ENCODE measurements around the gene HECA. TPM values are rescaled to one million over a fixed set of nuclear protein-coding genes. Genes with fewer than 3 reads are reported as not detected.
"Not testable (repeated sequence)": the region's sequence is repeated elsewhere in the genome, so short reads cannot be mapped to it uniquely, and the experiment has no call there.

The HECA gene
- total RNA-seq, 2 experiments from 2014 or later: 61.1 to 61.2 TPM

DNA sequence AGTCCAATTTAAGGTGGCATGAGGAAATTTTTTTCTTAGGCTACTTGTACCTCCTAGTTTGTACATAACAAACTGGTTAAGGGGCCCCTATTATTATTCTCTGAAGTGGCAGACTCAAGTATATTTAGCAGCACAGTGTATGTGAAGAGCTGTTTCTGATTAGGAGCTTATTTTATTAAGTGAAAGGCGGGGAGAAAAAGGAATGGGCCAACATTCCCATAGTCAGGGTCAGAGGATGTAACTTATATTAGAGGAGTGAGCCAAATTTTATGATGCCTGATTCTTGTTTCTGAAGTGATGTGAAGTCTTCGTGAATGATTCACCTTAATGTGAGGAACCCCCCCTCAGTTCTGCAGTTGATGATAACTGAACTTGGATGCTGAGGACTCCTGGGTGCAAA, 2.8 kb downstream of the HECA start:
- H3K36me3 Mint-ChIP-seq (ENCODE audit: low read depth): peaks cover 43% of the 10 kb centered on the region
- no peaks in the 10 kb centered on the region for H3K9me3 Mint-ChIP-seq
- CTCF ChIA-PET: interaction anchor here (0.7 to 3.4 kb wide), 12 partner anchors 9 to 129 kb away, joined by 3 to 15 read pairs (median 4); no protein-coding TSS in a partner anchor
- peak overlapping the region; percentile 99 for H3K27ac Mint-ChIP-seq
- H3K4me3 Mint-ChIP-seq: peak overlapping the region; percentile 95
- H3K27me3 Mint-ChIP-seq (ENCODE audit: low read depth): no peaks in the 10 kb centered on the region
- no peak for DNase-seq
- intact Hi-C loops (cut with micrococcal nuclease): loop anchor here (1.0 to 10.0 kb wide), 6 partner anchors 15 to 1270 kb away; partner anchors contain the start of genes TNFAIP3 and TXLNB
- peaks cover 49% of the 10 kb centered on the region for H3K4me1 Mint-ChIP-seq (ENCODE audit: low read depth)

DNA sequence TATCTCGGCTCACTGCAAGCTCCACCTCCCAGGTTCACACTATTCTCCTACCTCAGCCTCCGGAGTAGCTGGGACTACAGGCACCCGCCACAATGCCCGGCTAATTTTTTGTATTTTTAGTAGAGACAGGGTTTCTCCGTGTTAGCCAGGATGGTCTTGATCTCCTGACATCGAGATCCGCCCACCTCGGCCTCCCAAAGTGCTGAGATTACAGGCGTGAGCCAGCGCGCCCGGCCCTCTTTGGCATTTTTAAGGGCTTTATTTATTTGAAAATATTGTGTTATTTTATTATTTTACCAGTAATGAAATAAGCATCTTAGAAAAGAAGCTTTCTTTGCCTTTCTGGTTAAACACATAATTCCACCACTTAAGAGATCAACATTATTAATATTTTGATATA, 6.0 kb downstream of the HECA start:
- CTCF ChIA-PET: interaction anchor here (0.5 to 2.0 kb wide), 3 partner anchors 15 to 162 kb away, joined by 3 to 13 read pairs (median 4); no protein-coding TSS in a partner anchor
- Mint-ChIP-seq H3K4me3 (peak overlapping the region; percentile 76), H3K36me3 (ENCODE audit: low read depth) (peaks cover 57% of the 10 kb centered on the region), H3K4me1 (ENCODE audit: low read depth) (peaks cover 61% of the 10 kb centered on the region), H3K27ac (peak overlapping the region; percentile 99)
- intact Hi-C loops (cut with micrococcal nuclease): loop anchor here (10.0 kb wide), 1 partner anchor 1316 kb away; no protein-coding TSS in a partner anchor
- not testable (repeated sequence) for H3K9me3 Mint-ChIP-seq; H3K27me3 Mint-ChIP-seq (ENCODE audit: low read depth); DNase-seq

DNA sequence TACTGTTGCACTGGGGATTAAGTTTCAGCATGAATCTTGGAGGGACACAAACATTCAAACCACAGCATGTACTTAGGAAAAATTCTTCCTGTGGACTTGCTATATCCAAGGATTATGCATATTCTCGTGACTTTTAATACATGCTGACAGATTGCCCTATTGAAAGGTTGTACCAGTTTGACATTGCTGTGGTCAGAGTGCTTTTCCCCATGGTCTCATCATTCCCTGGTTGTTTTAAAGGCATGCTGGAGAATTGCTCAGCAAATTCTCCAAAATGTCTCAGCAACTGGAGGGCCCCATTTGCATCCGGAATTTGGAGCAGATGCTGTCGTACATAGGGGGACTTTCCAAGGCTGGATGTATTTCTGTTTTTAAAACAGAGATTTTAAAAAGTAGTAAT, 7.4 kb downstream of the HECA start:
- CTCF ChIA-PET: interaction anchor here (0.7 to 2.1 kb wide), 4 partner anchors 10 to 231 kb away, joined by 3 to 8 read pairs (median 6); no protein-coding TSS in a partner anchor
- no peaks in the 10 kb centered on the region for H3K27me3 Mint-ChIP-seq (ENCODE audit: low read depth)
- no peak for DNase-seq
- peak overlapping the region; percentile 95 for H3K27ac Mint-ChIP-seq
- intact Hi-C loops (cut with micrococcal nuclease): loop anchor here (10.0 kb wide), 1 partner anchor 1317 kb away; no protein-coding TSS in a partner anchor
- peaks cover 74% of the 10 kb centered on the region for H3K4me1 Mint-ChIP-seq (ENCODE audit: low read depth)
- peak overlapping the region; percentile 60 for H3K4me3 Mint-ChIP-seq
- peaks cover 46% of the 10 kb centered on the region for H3K36me3 Mint-ChIP-seq (ENCODE audit: low read depth)
- no peaks in the 10 kb centered on the region for H3K9me3 Mint-ChIP-seq

DNA sequence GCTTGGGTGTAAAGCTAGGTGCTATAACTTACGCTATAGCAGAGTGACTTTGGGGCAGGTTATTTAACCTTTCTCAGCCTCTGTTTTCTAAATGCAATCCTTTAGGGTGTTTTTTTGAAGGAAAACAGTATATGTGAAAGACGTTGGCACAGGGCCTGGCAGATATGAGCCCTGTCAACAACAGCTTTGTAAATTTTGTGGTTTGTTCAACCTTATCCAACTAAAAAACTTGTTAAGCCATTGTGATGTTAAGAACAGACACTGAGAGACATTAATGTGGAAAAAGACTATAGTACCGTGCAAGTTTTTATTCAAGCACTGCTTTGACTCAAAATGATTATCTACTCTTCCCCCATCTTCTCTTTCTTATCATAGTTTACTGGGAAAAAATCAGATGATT, 8.2 kb downstream of the HECA start:
- H3K4me3 Mint-ChIP-seq: peak overlapping the region; percentile 60
- no peak for DNase-seq
- no peaks in the 10 kb centered on the region for H3K9me3 Mint-ChIP-seq
- peaks cover 75% of the 10 kb centered on the region for H3K4me1 Mint-ChIP-seq (ENCODE audit: low read depth)
- H3K27ac Mint-ChIP-seq: peak overlapping the region; percentile 95
- intact Hi-C loops (cut with micrococcal nuclease): loop anchor here (10.0 kb wide), 1 partner anchor 1318 kb away; no protein-coding TSS in a partner anchor
- H3K27me3 Mint-ChIP-seq (ENCODE audit: low read depth): no peaks in the 10 kb centered on the region
- H3K36me3 Mint-ChIP-seq (ENCODE audit: low read depth): peaks cover 37% of the 10 kb centered on the region
- CTCF ChIA-PET: interaction anchor here (0.6 to 3.6 kb wide), 9 partner anchors 10 to 222 kb away, joined by 3 to 23 read pairs (median 5); partner anchors contain the start of gene HECA

DNA sequence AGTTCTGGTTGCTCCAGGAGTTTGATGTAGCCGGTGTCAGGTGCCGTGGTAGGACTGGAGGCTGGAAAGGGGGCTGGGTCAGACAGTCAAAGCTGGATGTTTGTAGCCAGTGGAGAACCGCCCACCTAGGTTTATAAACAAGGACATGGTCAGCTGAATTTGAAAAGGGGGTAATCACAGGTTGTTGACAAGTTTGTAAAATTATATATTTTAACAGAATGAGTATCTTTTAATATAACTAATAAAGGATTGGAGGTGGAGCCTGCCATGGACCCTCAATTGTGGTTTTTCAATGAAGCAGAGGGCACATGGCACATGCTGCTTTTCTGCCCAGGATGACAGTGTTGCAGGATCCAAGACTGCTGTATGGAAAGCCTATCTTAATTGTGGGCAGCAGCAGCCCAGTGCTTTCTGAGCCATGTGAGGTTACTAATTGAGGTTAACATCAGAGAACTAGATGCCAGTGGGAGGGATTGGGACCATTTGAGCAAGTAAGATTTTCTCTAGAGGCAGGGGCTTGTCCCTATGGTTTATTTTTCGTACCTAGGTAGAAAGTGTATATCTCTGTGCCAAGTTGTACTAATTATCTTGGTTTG, 9.7 kb downstream of the HECA start:
- H3K4me1 Mint-ChIP-seq (ENCODE audit: low read depth): peaks cover 87% of the 10 kb centered on the region
- intact Hi-C loops (cut with micrococcal nuclease): loop anchor here (10.0 kb wide), 1 partner anchor 1320 kb away; no protein-coding TSS in a partner anchor
- H3K4me3 Mint-ChIP-seq: peak overlapping the region; percentile 61
- DNase-seq: no peak
- H3K36me3 Mint-ChIP-seq (ENCODE audit: low read depth): peaks cover 34% of the 10 kb centered on the region
- no peaks in the 10 kb centered on the region for H3K27me3 Mint-ChIP-seq (ENCODE audit: low read depth)
- H3K9me3 Mint-ChIP-seq: no peaks in the 10 kb centered on the region
- CTCF ChIA-PET: interaction anchor here (1.0 to 3.6 kb wide), 11 partner anchors 8 to 220 kb away, joined by 3 to 23 read pairs (median 8); partner anchors contain the start of gene HECA
- H3K27ac Mint-ChIP-seq: peak overlapping the region; percentile 95

DNA sequence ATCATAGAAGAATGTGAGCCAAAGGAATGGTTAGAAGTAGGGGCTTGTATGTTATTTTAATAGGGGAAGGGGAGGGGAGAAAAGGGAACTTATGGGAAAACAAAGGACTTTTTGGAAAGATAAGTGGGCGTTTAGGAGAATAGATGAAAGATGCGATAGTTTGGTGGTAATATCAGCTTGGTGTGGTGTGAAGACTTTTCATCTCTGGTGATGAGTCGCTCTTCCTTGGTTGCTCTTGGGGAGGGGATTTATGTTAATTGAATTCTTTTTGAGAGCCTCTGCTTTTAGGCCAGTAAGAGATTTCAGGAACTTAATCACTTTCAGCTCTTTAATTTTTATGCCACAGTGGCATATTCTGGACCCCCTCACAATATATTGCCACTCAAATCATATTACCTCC, 10.8 kb downstream of the HECA start:
- intact Hi-C loops (cut with micrococcal nuclease): loop anchor here (1.0 to 10.0 kb wide), 8 partner anchors 9 to 1321 kb away; partner anchors contain the start of gene TXLNB

DNA sequence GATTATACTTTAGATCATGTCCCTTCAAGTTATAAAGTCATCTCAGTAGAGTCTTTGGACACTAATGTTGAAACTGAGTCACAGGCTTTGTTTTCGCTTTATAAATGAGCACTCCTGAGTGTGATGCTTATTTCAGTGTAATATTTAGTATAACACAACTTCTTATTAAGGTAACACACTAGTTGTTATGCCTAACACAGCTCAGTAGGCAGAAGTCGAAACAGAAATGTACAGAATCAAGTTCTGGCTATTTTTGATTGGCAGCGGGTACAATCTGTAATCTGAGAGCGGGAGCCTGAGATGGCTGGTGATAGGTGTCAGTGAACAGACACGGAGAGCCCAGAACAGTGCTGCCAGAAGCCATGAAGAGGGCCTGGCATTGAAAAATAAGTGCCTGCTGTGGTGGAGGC, 11.4 kb downstream of the HECA start:
- peak overlapping the region; percentile 61 for H3K4me3 Mint-ChIP-seq
- intact Hi-C loops (cut with micrococcal nuclease): loop anchor here (1.0 to 10.0 kb wide), 8 partner anchors 8 to 1322 kb away; partner anchors contain the start of gene TXLNB

More for the DNA sequence above, 10.8 kb downstream of the HECA start:
- no peak for DNase-seq
- H3K36me3 Mint-ChIP-seq (ENCODE audit: low read depth): peaks cover 28% of the 10 kb centered on the region
- peak overlapping the region; percentile 95 for H3K27ac Mint-ChIP-seq
- no peaks in the 10 kb centered on the region for H3K9me3 Mint-ChIP-seq
- H3K27me3 Mint-ChIP-seq (ENCODE audit: low read depth): no peaks in the 10 kb centered on the region
- CTCF ChIA-PET: interaction anchor here (0.9 to 3.6 kb wide), 11 partner anchors 10 to 219 kb away, joined by 3 to 23 read pairs (median 7); partner anchors contain the start of gene HECA
- H3K4me1 Mint-ChIP-seq (ENCODE audit: low read depth): peaks cover 87% of the 10 kb centered on the region
- peak overlapping the region; percentile 61 for H3K4me3 Mint-ChIP-seq

DNA sequence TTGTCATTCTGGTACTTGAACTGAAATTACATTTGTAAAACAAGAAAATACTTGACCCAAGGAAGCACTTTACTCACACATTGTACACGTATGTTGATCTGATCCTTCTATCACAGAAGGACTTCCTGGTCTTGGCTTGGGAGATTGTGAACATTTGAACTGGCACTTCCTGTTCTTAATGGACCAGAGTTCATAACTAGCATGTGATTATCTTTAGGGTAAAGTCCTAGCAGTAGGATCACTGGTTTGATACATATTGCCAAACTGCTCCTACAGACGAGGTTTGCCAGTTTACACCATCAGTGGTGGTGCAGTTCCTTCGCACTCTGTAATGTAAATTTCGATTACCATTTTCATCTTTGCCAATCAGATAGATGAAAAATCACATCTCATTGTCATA, 12.7 kb downstream of the HECA start:
- H3K4me1 Mint-ChIP-seq (ENCODE audit: low read depth): peaks cover 93% of the 10 kb centered on the region
- peak overlapping the region; percentile 61 for H3K4me3 Mint-ChIP-seq
- no peak for DNase-seq
- peaks cover 21% of the 10 kb centered on the region for H3K36me3 Mint-ChIP-seq (ENCODE audit: low read depth)
- H3K27ac Mint-ChIP-seq: peak overlapping the region; percentile 95
- CTCF ChIA-PET: interaction anchor here (1.9 kb wide), 1 partner anchor 14 kb away, joined by 7 read pairs; no protein-coding TSS in a partner anchor
- no peaks in the 10 kb centered on the region for H3K9me3 Mint-ChIP-seq
- H3K27me3 Mint-ChIP-seq (ENCODE audit: low read depth): no peaks in the 10 kb centered on the region
- intact Hi-C loops (cut with micrococcal nuclease): loop anchor here (2.0 to 10.0 kb wide), 3 partner anchors 25 to 1323 kb away; no protein-coding TSS in a partner anchor

More for the DNA sequence above, 11.4 kb downstream of the HECA start:
- CTCF ChIA-PET: interaction anchor here (0.6 to 3.6 kb wide), 10 partner anchors 9 to 178 kb away, joined by 3 to 23 read pairs (median 6); no protein-coding TSS in a partner anchor
- H3K4me1 Mint-ChIP-seq (ENCODE audit: low read depth): peaks cover 91% of the 10 kb centered on the region
- H3K9me3 Mint-ChIP-seq: no peaks in the 10 kb centered on the region
- peak overlapping the region; percentile 95 for H3K27ac Mint-ChIP-seq
- peaks cover 26% of the 10 kb centered on the region for H3K36me3 Mint-ChIP-seq (ENCODE audit: low read depth)
- no peaks in the 10 kb centered on the region for H3K27me3 Mint-ChIP-seq (ENCODE audit: low read depth)
- no peak for DNase-seq

DNA sequence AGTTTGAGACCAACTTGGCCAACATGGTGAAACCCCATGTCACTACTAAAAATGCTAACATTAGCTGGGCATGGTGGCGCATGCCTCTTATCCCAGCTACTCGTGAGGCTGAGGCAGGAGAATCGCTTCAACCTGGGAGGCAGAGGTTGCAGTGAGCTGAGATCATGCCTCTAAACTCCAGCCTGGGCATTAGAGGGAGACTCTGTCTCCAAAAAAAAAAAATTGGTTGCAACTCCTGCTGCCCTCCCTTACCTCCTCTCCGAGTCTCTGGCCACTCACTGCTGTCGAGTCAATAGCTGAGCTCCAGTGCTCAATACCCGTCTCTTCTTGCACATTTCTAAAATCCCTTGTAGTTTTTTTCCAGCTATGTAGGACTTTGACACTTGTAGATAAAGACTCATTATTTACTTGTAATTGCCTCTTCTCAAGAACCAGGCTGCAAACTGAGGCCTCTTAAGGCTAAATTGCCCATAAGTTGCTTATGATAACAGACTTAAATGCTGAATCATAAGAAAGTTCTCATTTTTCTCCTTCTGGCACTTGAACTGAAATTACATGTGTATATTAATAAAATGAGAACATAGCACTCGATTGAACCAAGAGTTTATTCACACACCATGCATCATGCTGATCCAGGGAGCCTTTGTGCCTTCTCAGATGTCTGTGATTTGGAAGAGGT, 13.8 kb downstream of the HECA start:
- intact Hi-C loops (cut with micrococcal nuclease): loop anchor here (10.0 kb wide), 1 partner anchor 1324 kb away; no protein-coding TSS in a partner anchor
- no peaks in the 10 kb centered on the region for H3K9me3 Mint-ChIP-seq
- H3K27me3 Mint-ChIP-seq (ENCODE audit: low read depth): no peaks in the 10 kb centered on the region
- no peak for DNase-seq
- H3K27ac Mint-ChIP-seq: peak overlapping the region; percentile 90
- peak overlapping the region; percentile 31 for H3K4me3 Mint-ChIP-seq
- peaks cover 10% of the 10 kb centered on the region for H3K36me3 Mint-ChIP-seq (ENCODE audit: low read depth)
- CTCF ChIA-PET: interaction anchor here (0.6 to 1.5 kb wide), 6 partner anchors 11 to 554 kb away, joined by 3 to 5 read pairs (median 4); no protein-coding TSS in a partner anchor
- H3K4me1 Mint-ChIP-seq (ENCODE audit: low read depth): peaks cover 86% of the 10 kb centered on the region

DNA sequence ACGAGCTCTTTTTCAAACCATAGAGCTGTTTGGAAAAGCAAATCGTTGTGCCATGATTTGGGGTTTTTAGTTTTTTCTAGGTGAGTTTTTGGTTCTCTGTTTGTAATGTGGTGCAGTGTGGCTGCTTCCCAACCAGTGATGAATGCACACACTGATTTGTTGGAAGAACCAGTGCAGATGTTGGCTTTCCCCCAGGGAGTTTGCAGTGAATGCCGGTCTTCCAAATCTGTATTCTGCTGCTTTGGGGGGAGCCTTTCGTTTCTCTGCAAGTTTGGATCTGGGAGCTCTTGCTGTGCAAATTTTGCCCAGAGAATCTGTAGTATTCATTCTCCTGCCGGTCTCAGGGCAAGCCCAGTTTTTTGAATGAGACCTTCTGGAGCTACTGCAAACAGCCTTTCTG, 14.5 kb downstream of the HECA start:
- peak overlapping the region; percentile 31 for H3K4me3 Mint-ChIP-seq
- no peak for DNase-seq
- no peaks in the 10 kb centered on the region for H3K9me3 Mint-ChIP-seq
- H3K36me3 Mint-ChIP-seq (ENCODE audit: low read depth): peaks cover 8% of the 10 kb centered on the region
- H3K27ac Mint-ChIP-seq: peak overlapping the region; percentile 90
- CTCF ChIA-PET: interaction anchor here (0.6 to 1.5 kb wide), 5 partner anchors 12 to 333 kb away, joined by 3 to 5 read pairs (median 3); no protein-coding TSS in a partner anchor
- H3K27me3 Mint-ChIP-seq (ENCODE audit: low read depth): no peaks in the 10 kb centered on the region
- intact Hi-C loops (cut with micrococcal nuclease): loop anchor here (10.0 kb wide), 1 partner anchor 1325 kb away; no protein-coding TSS in a partner anchor
- peaks cover 86% of the 10 kb centered on the region for H3K4me1 Mint-ChIP-seq (ENCODE audit: low read depth)

DNA sequence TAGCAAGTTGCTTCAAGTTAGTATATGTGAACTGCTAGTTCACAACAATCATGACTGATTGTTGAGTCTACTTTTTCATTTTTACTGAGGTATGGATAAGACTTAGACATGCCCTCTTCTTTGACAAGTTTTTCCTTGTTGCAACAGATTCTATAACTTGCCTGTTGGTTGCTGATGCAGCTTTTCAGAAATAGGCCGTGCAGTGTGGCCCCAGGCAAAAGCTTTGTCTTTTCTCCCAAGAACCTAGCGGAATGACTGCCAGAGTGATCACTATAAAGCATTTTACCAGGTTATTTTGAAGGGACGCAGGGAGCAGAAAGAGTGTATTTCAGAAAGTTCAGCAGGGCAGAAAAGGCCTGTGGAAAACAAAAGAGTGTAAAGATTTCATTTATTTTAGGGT, 16.0 kb downstream of the HECA start:
- no peak for DNase-seq
- no peaks in the 10 kb centered on the region for H3K9me3 Mint-ChIP-seq
- H3K36me3 Mint-ChIP-seq (ENCODE audit: low read depth): peaks cover 11% of the 10 kb centered on the region
- peak overlapping the region; percentile 62 for H3K4me3 Mint-ChIP-seq
- intact Hi-C loops (cut with micrococcal nuclease): no loop called here
- H3K27ac Mint-ChIP-seq: peak overlapping the region; percentile 100
- no peaks in the 10 kb centered on the region for H3K27me3 Mint-ChIP-seq (ENCODE audit: low read depth)
- CTCF ChIA-PET: interaction anchor here (0.7 kb wide), 1 partner anchor 13 kb away, joined by 3 read pairs; no protein-coding TSS in a partner anchor
- H3K4me1 Mint-ChIP-seq (ENCODE audit: low read depth): peaks cover 85% of the 10 kb centered on the region
